Body of pancreas (tissue), 4 donors: ENCODE measurements around the gene RBBP8NL.

Experiments
- CTCF ChIP-seq, 7 experiments: fragments of 450-650 bp in 4 of 7; fragments of 200-600 bp in 3 of 7; sonication (generic) in 3 of 7; IDR thresholded peaks; one replicate each; pipeline ENCODE4 v1.5.1; 2016 to 2019; ENCODE audit warnings: antibody characterized with exemption in 7 of 7
- POLR2A ChIP-seq, 3 donors: fragments of 450-650 bp; IDR thresholded peaks; one replicate each; pipeline ENCODE4 v1.6.1; 2016; ENCODE audit warnings: antibody characterized with exemption in 3 of 3, mild to moderate bottlenecking in 2 of 3

- TF ChIP-seq CTCF (IDR thresholded peaks at IDR 0.05) = no peak
- TF ChIP-seq POLR2A (IDR thresholded peaks at IDR 0.05) = no peak
Observed at GRCh38 chr20:62464990-62465389, 37.7 kb upstream of the RBBP8NL start.
